Astrocyte (in vitro differentiated cells and primary cell): ENCODE results near the gene F11R. TPM values are rescaled to one million over a fixed set of nuclear protein-coding genes. Genes with fewer than 3 reads are reported as not detected.

Source experiments
- DNase-seq: peaks from one replicate; pipeline ENCODE4 v3.0.0-alpha.2; 2010; ENCODE audit warnings: low read depth
- FAIRE-seq: peaks from 2 replicates; lab custom pipeline; 2011; peaks lifted over from hg19 to GRCh38; lab: Jason Lieb, UNC
- H2AFZ ChIP-seq: 2 replicates; pipeline ENCODE4 v1.6.0; 2012; ENCODE audit warnings: low read depth, low read length, inconsistent platforms
- H3K27ac ChIP-seq: 2 replicates; pipeline ENCODE4 v1.5.1; 2011; ENCODE audit warnings: low read depth, low read length, inconsistent platforms
- H3K27me3 ChIP-seq: 2 replicates; pipeline ENCODE4 v1.6.0; 2011; ENCODE audit warnings: low read length, inconsistent platforms; ENCODE audit not compliant: insufficient read depth
- H3K36me3 ChIP-seq: 2 replicates; pipeline ENCODE4 v1.5.1; 2011; ENCODE audit warnings: low read length, inconsistent platforms; ENCODE audit not compliant: insufficient read depth
- H3K4me1 ChIP-seq: 2 replicates; pipeline ENCODE4 v1.5.1; 2011; ENCODE audit warnings: low read length, inconsistent platforms; ENCODE audit not compliant: insufficient read depth
- H3K4me2 ChIP-seq: 2 replicates; pipeline ENCODE4 v1.6.0; 2012; ENCODE audit warnings: low read length, inconsistent platforms
- H3K4me3 ChIP-seq: 2 replicates; pipeline ENCODE4 v1.5.1; 2011; ENCODE audit warnings: low read depth, mild to moderate bottlenecking, low read length, inconsistent platforms; ENCODE audit not compliant: insufficient read depth
- H3K79me2 ChIP-seq: 2 replicates; pipeline ENCODE4 v1.6.0; 2012; ENCODE audit warnings: mild to moderate bottlenecking, low read length, inconsistent platforms; ENCODE audit not compliant: insufficient read depth
- H3K9ac ChIP-seq: 2 replicates; pipeline ENCODE4 v1.6.0; 2012; ENCODE audit warnings: mild to moderate bottlenecking, low read length, inconsistent platforms
- H3K9me3 ChIP-seq: 2 replicates; pipeline ENCODE4 v1.5.1; 2012; ENCODE audit warnings: low read depth, mild to moderate bottlenecking, low read length, inconsistent platforms; ENCODE audit not compliant: insufficient read depth
- H4K20me1 ChIP-seq: 2 replicates; pipeline ENCODE4 v1.6.0; 2012; ENCODE audit warnings: low read length, inconsistent platforms; ENCODE audit not compliant: insufficient read depth
- H3K27ac Mint-ChIP-seq: one replicate; pipeline ENCODE4 v1.8.0; 2021; ENCODE audit warnings: mild to moderate bottlenecking, mixed read lengths; ENCODE audit not compliant: unreplicated experiment
- H3K27me3 Mint-ChIP-seq: one replicate; pipeline ENCODE4 v1.8.0; 2021; ENCODE audit warnings: low read depth, mixed read lengths; ENCODE audit not compliant: unreplicated experiment
- H3K36me3 Mint-ChIP-seq: one replicate; pipeline ENCODE4 v1.8.0; 2021; ENCODE audit warnings: low read depth, mixed read lengths; ENCODE audit not compliant: unreplicated experiment
- H3K4me1 Mint-ChIP-seq: one replicate; pipeline ENCODE4 v1.8.0; 2021; ENCODE audit warnings: low read depth, mixed read lengths; ENCODE audit not compliant: unreplicated experiment
- H3K4me3 Mint-ChIP-seq: one replicate; pipeline ENCODE4 v1.8.0; 2021; ENCODE audit warnings: mild to moderate bottlenecking, moderate library complexity, mixed read lengths; ENCODE audit not compliant: unreplicated experiment
- H3K9me3 Mint-ChIP-seq: one replicate; pipeline ENCODE4 v1.8.0; 2021; ENCODE audit warnings: mild to moderate bottlenecking, mixed read lengths; ENCODE audit not compliant: unreplicated experiment
- EZH2 ChIP-seq: IDR thresholded peaks from 2 replicates; pipeline ENCODE4 v1.6.1; 2012; ENCODE audit warnings: mild to moderate bottlenecking, low read length, inconsistent platforms; ENCODE audit not compliant: insufficient read depth
- total RNA-seq: library from RNA; stranded (reverse); gene quantifications from 2 replicates; pipeline ENCODE4 v1.2.1, GENCODE V29; 2021
- TF ChIP-seq, protein P1 (sequence below): IDR thresholded peaks from 2 replicates; pipeline ENCODE4 v1.5.1; 2011; ENCODE audit warnings: low read depth, mild to moderate bottlenecking, inconsistent platforms, low read length, moderate library complexity; ENCODE audit not compliant: insufficient read depth

The F11R gene
- total RNA-seq, 1 donor from 2014 or later, result 68.6 TPM

DNA sequence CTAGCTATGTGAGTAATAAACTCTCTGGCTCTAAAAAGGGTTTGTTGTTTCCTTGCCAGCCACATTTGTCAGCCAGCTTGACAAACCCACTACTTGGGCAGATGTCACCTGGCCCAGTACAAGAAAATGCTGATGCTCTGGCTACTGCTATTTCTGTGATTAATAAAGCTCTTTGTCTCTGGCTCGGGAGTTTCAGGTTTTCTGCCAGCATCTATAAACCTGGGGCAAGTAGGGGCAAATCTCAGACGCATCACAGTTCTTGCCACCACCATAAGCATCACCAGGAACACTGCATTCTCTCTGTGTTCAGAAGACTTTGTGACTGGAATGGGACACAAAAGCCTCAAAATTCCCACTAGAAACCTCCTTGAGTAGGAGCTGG lies 68.8 kb downstream of the F11R start:
- no peak for DNase-seq
- H3K4me2 ChIP-seq, result no peak overlapping the region
- H3K9me3 Mint-ChIP-seq, result no peaks in the 10 kb centered on the region
- H3K4me3 Mint-ChIP-seq, result no peak overlapping the region
- H4K20me1 ChIP-seq, result no peaks in the 10 kb centered on the region
- no peak overlapping the region for H3K9ac ChIP-seq
- no peak overlapping the region for H3K27ac Mint-ChIP-seq
- H3K4me3 ChIP-seq, result no peak overlapping the region
- no peaks in the 10 kb centered on the region for H3K36me3 ChIP-seq
- peaks cover 10% of the 10 kb centered on the region for H3K27me3 Mint-ChIP-seq
- H3K9me3 ChIP-seq, result no peaks in the 10 kb centered on the region
- no peaks in the 10 kb centered on the region for H3K79me2 ChIP-seq
- no peak overlapping the region for H2AFZ ChIP-seq
- no peaks in the 10 kb centered on the region for H3K27me3 ChIP-seq
- H3K4me1 ChIP-seq, result no peaks in the 10 kb centered on the region
- FAIRE-seq, result no peak
- no peaks in the 10 kb centered on the region for H3K36me3 Mint-ChIP-seq
- no peak overlapping the region for H3K27ac ChIP-seq
- TF ChIP-seq EZH2, result no peak
- TF ChIP-seq, protein P1, sequence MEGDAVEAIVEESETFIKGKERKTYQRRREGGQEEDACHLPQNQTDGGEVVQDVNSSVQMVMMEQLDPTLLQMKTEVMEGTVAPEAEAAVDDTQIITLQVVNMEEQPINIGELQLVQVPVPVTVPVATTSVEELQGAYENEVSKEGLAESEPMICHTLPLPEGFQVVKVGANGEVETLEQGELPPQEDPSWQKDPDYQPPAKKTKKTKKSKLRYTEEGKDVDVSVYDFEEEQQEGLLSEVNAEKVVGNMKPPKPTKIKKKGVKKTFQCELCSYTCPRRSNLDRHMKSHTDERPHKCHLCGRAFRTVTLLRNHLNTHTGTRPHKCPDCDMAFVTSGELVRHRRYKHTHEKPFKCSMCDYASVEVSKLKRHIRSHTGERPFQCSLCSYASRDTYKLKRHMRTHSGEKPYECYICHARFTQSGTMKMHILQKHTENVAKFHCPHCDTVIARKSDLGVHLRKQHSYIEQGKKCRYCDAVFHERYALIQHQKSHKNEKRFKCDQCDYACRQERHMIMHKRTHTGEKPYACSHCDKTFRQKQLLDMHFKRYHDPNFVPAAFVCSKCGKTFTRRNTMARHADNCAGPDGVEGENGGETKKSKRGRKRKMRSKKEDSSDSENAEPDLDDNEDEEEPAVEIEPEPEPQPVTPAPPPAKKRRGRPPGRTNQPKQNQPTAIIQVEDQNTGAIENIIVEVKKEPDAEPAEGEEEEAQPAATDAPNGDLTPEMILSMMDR, result no peak
- peaks cover 25% of the 10 kb centered on the region for H3K4me1 Mint-ChIP-seq

DNA sequence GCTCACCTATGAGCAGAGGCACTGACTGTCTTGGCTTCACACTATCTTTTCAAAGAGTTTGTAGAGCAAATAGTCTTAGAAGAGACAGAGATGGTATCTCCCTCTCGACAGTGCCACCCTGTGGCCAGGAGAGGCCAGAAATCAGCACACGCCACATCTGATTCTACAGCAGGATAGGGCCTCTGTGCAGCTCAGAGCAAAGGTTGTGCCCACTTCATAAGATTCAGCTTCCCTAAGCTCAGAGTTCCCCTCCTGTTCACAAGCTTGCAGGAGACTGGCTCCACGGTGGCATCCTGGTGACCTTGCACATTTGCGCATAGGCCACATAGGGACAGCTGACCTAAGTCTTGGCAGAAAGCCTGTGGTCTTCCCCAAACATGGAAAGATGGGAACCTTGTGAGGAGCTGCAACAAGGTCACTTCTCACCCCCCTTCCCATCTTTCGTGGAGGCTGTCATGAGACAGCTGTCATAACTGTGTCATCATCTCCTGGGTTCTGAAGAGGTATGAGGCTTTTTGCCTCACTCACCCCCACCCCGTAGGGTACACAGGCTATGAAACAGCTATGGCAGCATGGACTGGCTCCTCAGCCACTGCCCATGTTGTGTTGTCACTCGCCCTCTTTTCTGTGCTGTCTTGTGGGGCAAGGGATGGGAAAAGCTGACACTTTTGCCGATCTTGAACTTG lies 69.4 kb downstream of the F11R start:
- Mint-ChIP-seq H3K27ac (no peak overlapping the region), H3K27me3 (peaks cover 10% of the 10 kb centered on the region), H3K4me1 (peaks cover 30% of the 10 kb centered on the region), H3K9me3 (no peaks in the 10 kb centered on the region), H3K4me3 (no peak overlapping the region), H3K36me3 (no peaks in the 10 kb centered on the region)
- Histone ChIP-seq H3K9ac (no peak overlapping the region), H3K4me2 (no peak overlapping the region), H3K36me3 (no peaks in the 10 kb centered on the region), H4K20me1 (no peaks in the 10 kb centered on the region), H3K79me2 (no peaks in the 10 kb centered on the region), H3K9me3 (no peaks in the 10 kb centered on the region), H3K27me3 (no peaks in the 10 kb centered on the region), H2AFZ (no peak overlapping the region), H3K4me1 (no peaks in the 10 kb centered on the region), H3K27ac (no peak overlapping the region), H3K4me3 (no peak overlapping the region)
- FAIRE-seq (peak; percentile 5), DNase-seq (no peak)
- TF ChIP-seq, protein P1, result peak; percentile 65
- TF ChIP-seq EZH2, result no peak

DNA sequence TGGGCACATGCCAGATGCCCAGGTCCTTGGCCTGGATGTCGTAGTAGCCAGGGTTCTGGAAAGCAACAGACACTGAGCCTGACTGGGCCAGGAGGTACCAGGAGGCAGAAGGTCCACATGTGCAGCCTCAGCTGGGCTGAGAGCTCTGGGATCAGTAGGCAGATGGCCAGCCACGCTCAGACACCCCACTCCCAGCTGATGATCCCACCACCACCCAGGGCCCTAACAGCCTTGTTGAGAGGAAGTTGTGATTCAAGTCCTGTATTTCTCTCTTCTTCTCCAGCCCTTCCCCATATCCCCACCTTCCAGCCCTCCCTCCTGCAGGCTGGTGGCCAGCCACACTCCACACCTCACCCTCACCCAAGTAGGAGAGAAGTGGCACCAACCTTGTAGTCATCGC lies 70.3 kb downstream of the F11R start:
- Mint-ChIP-seq H3K9me3 (no peaks in the 10 kb centered on the region), H3K27me3 (peaks cover 10% of the 10 kb centered on the region), H3K4me1 (peaks cover 30% of the 10 kb centered on the region)

More for the DNA sequence above, 70.3 kb downstream of the F11R start:
- FAIRE-seq (no peak), DNase-seq (no peak)
- no peaks in the 10 kb centered on the region for H3K79me2 ChIP-seq
- no peaks in the 10 kb centered on the region for H3K9me3 ChIP-seq
- H4K20me1 ChIP-seq, result no peaks in the 10 kb centered on the region
- Mint-ChIP-seq H3K27ac (no peak overlapping the region), H3K36me3 (no peaks in the 10 kb centered on the region), H3K4me3 (no peak overlapping the region)
- H3K4me1 ChIP-seq, result no peaks in the 10 kb centered on the region
- no peak overlapping the region for H2AFZ ChIP-seq
- no peak overlapping the region for H3K4me2 ChIP-seq
- H3K27me3 ChIP-seq, result no peaks in the 10 kb centered on the region
- H3K4me3 ChIP-seq, result no peak overlapping the region
- no peak overlapping the region for H3K27ac ChIP-seq
- TF ChIP-seq EZH2, result no peak
- TF ChIP-seq, protein P1, result no peak
- H3K9ac ChIP-seq, result no peak overlapping the region
- no peaks in the 10 kb centered on the region for H3K36me3 ChIP-seq
